Measurements from ENCODE around the gene HLA-DMB.

The HLA-DMB gene

GRCh38 chr6:32972353-32973143 is 31.7 kb upstream of the HLA-DMB start:
- DNase-seq (ENCODE audit: low read depth in 4 of 4, low spot score in 1 of 4): no peak

- peak; percentile 97 to 99 (median 98) for DNase-seq (ENCODE audit: low read depth in 4 of 4, low spot score in 1 of 4)
These were observed 30.9 kb upstream of the HLA-DMB start for GRCh38 chr6:32971581-32972352.

GRCh38 chr6:32971242-32971580 is 30.4 kb upstream of the HLA-DMB start:
- no peak for DNase-seq (ENCODE audit: low read depth in 4 of 4, low spot score in 1 of 4)

- DNase-seq (ENCODE audit: low read depth in 4 of 4, low spot score in 1 of 4): peak; percentile 59 to 81 (median 66)
These were observed 29.8 kb upstream of the HLA-DMB start for GRCh38 chr6:32970413-32971241.

- peak; percentile 54 to 72 (median 62) for DNase-seq (ENCODE audit: low read depth in 4 of 4, low spot score in 1 of 4)
These were observed 29.0 kb upstream of the HLA-DMB start for GRCh38 chr6:32969685-32970412.

GRCh38 chr6:32968867-32969684 is 28.2 kb upstream of the HLA-DMB start:
- peak; percentile 36 to 68 (median 54) for DNase-seq (ENCODE audit: low read depth in 4 of 4, low spot score in 1 of 4)

- peak; percentile 85 to 94 (median 90) for DNase-seq (ENCODE audit: low read depth in 4 of 4, low spot score in 1 of 4)
These were observed 27.5 kb upstream of the HLA-DMB start, which contains the start of gene BRD2 for GRCh38 chr6:32968093-32968866. TSS of gene BRD2 (plus strand) at chr6:32968594. CDS start at chr6:32972899, 4,305 bp downstream.

GRCh38 chr6:32967151-32968091 is 26.6 kb upstream of the HLA-DMB start:
- no peak for DNase-seq (ENCODE audit: low read depth in 4 of 4, low spot score in 1 of 4)

- DNase-seq (ENCODE audit: low read depth in 4 of 4, low spot score in 1 of 4): no peak
These were observed 23.9 kb upstream of the HLA-DMB start for GRCh38 chr6:32964776-32965175.

GRCh38 chr6:32963866-32964265 is 23.0 kb upstream of the HLA-DMB start:
- DNase-seq (ENCODE audit: low read depth in 4 of 4, low spot score in 1 of 4): no peak

GRCh38 chr6:32962213-32962826 is 21.5 kb upstream of the HLA-DMB start:
- no peak for DNase-seq (ENCODE audit: low read depth in 4 of 4, low spot score in 1 of 4)

GRCh38 chr6:32960563-32960962 is 19.7 kb upstream of the HLA-DMB start:
- no peak for DNase-seq (ENCODE audit: low read depth in 4 of 4, low spot score in 1 of 4)

- DNase-seq (ENCODE audit: low read depth in 4 of 4, low spot score in 1 of 4): no peak
These were observed 15.3 kb upstream of the HLA-DMB start for GRCh38 chr6:32956176-32956575.

GRCh38 chr6:32954986-32955802 is 14.4 kb upstream of the HLA-DMB start:
- no peak for DNase-seq (ENCODE audit: low read depth in 4 of 4, low spot score in 1 of 4)

GRCh38 chr6:32954267-32954666 is 13.4 kb upstream of the HLA-DMB start:
- no peak for DNase-seq (ENCODE audit: low read depth in 4 of 4, low spot score in 1 of 4)

- DNase-seq (ENCODE audit: low read depth in 4 of 4, low spot score in 1 of 4): no peak
These were observed 12.9 kb upstream of the HLA-DMB start for GRCh38 chr6:32953775-32954174.

All from stimulated activated CD4-positive, alpha-beta T cell treated with anti-CD3 and anti-CD28 coated beads, Interleukin-1b, Interleukin-23, amount 100 ng/mL, for 24 hours (primary cell).